Ishikawa (cell line): ENCODE results near the gene PRDM11.

Experiments
- CEBPB ChIP-seq: IDR thresholded peaks from 2 replicates; pipeline ENCODE4 v1.6.1; 2012
- CREB1 ChIP-seq: IDR thresholded peaks from 2 replicates; pipeline ENCODE4 v1.6.1; 2012; ENCODE audit warnings: low read depth
- EGR1 ChIP-seq: IDR thresholded peaks from 2 replicates; pipeline ENCODE4 v1.6.1; 2012
- EP300 ChIP-seq: IDR thresholded peaks from 2 replicates; pipeline ENCODE4 v1.6.1; 2012; ENCODE audit warnings: borderline replicate concordance
- FOXM1 ChIP-seq: IDR thresholded peaks from 2 replicates; pipeline ENCODE4 v1.6.1; 2012; ENCODE audit warnings: low read depth, borderline replicate concordance
- NFIC ChIP-seq: IDR thresholded peaks from 2 replicates; pipeline ENCODE4 v1.6.1; 2012
- RAD21 ChIP-seq: IDR thresholded peaks from 2 replicates; pipeline ENCODE4 v1.6.1; 2012; ENCODE audit warnings: low read depth
- TAF1 ChIP-seq: IDR thresholded peaks from 2 replicates; pipeline ENCODE4 v1.6.1; 2012; ENCODE audit warnings: low read depth, mild to moderate bottlenecking
- TCF12 ChIP-seq: IDR thresholded peaks from 2 replicates; pipeline ENCODE4 v1.6.1; 2012; ENCODE audit warnings: low read depth
- TEAD4 ChIP-seq: IDR thresholded peaks from 2 replicates; pipeline ENCODE4 v1.6.1; 2012
- USF1 ChIP-seq: IDR thresholded peaks from 2 replicates; pipeline ENCODE4 v1.6.1; 2012
- YY1 ChIP-seq: IDR thresholded peaks from 2 replicates; pipeline ENCODE4 v1.6.1; 2012; ENCODE audit warnings: low read depth
- ZBTB7A ChIP-seq: IDR thresholded peaks from 2 replicates; pipeline ENCODE4 v1.6.1; 2012; ENCODE audit warnings: low read depth
- TF ChIP-seq, protein P1 (sequence below): IDR thresholded peaks from 2 replicates; pipeline ENCODE4 v1.6.1; 2012
- TF ChIP-seq, protein P2 (sequence below): IDR thresholded peaks from 2 replicates; pipeline ENCODE4 v1.6.1; 2012; ENCODE audit warnings: low read depth, mild to moderate bottlenecking

Gene PRDM11

DNA sequence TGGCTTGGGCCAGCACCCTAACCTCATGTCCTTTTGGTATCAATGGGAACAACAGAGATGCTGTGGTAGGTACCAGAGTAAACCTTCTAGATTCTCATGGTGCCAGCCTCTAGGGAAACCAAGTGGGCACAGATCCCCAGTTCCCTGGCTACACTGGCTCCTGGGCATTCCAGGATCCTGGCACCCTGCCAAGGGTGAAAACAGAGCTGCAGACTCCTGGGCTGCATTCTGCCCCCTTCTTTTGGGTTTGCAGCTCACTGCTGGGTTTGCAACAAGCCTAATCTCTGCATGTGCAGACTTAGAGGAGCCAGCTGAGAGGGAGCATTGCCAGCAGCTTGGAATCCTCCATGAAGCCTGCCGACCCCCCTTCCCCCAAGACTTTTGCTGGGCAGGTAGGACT is 30.6 kb downstream of the PRDM11 start:
- TF ChIP-seq FOXM1 (no peak), NFIC (peak; percentile 82), YY1 (no peak)
- TF ChIP-seq, protein P1, sequence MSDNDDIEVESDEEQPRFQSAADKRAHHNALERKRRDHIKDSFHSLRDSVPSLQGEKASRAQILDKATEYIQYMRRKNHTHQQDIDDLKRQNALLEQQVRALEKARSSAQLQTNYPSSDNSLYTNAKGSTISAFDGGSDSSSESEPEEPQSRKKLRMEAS, result no peak

DNA sequence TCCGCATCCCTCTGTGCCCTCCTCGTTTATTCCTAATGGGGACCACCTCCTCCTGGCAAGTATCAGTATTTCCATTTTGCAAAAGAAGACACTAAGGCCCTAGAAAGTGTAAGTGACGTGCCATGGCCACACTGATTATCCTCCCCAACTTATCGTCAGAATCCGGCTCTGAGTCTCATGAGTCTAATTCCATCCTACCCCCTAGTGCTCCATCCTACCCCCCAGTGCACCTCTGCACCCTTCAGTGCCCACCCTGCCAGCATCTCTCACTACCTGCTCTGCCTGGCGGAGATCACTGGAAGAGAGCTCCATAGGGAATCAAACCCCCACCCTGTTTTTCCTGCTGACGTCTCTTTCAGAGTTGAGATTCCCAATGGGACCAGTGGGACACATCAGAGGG is 31.8 kb downstream of the PRDM11 start:
- TF ChIP-seq RAD21 (no peak), NFIC (no peak)

- TF ChIP-seq USF1 (no peak), NFIC (no peak), EGR1 (no peak), EP300 (no peak), ZBTB7A (no peak), TCF12 (no peak), YY1 (no peak)
Measured at GRCh38 chr11:45178890-45179671, 32.6 kb downstream of the PRDM11 start.

- TF ChIP-seq USF1, result no peak
Measured at GRCh38 chr11:45179686-45180178, 33.3 kb downstream of the PRDM11 start.

- peak; percentile 79 for TF ChIP-seq EP300
- TF ChIP-seq CEBPB, result no peak
- TF ChIP-seq, protein P1, result peak; percentile 43
- TF ChIP-seq ZBTB7A, result 0 out of 2 replicates have a peak, but pooled peaks have one; percentile 60
- TF ChIP-seq TCF12, result peak; percentile 98
- TF ChIP-seq EGR1, result no peak; the same call in 1 of the 2 replicates
- TF ChIP-seq RAD21, result no peak
- peak; percentile 69 for TF ChIP-seq TEAD4
- no peak for TF ChIP-seq CREB1
- peak; percentile 49; the same call in 1 of the 2 replicates for TF ChIP-seq NFIC
- 0 out of 2 replicates have a peak, but pooled peaks have one; percentile 51 for TF ChIP-seq USF1
Measured at GRCh38 chr11:45180179-45180847, 33.9 kb downstream of the PRDM11 start.

- TF ChIP-seq ZBTB7A (peak; percentile 87), EGR1 (no peak), NFIC (no peak), CEBPB (no peak), RAD21 (no peak), TCF12 (no peak), YY1 (no peak), FOXM1 (no peak), USF1 (0 out of 2 replicates have a peak, but pooled peaks have one; percentile 21), EP300 (0 out of 2 replicates have a peak, but pooled peaks have one; percentile 33), TEAD4 (peak; percentile 28; the same call in 1 of the 2 replicates), CREB1 (no peak), TAF1 (no peak)
- TF ChIP-seq, protein P2, sequence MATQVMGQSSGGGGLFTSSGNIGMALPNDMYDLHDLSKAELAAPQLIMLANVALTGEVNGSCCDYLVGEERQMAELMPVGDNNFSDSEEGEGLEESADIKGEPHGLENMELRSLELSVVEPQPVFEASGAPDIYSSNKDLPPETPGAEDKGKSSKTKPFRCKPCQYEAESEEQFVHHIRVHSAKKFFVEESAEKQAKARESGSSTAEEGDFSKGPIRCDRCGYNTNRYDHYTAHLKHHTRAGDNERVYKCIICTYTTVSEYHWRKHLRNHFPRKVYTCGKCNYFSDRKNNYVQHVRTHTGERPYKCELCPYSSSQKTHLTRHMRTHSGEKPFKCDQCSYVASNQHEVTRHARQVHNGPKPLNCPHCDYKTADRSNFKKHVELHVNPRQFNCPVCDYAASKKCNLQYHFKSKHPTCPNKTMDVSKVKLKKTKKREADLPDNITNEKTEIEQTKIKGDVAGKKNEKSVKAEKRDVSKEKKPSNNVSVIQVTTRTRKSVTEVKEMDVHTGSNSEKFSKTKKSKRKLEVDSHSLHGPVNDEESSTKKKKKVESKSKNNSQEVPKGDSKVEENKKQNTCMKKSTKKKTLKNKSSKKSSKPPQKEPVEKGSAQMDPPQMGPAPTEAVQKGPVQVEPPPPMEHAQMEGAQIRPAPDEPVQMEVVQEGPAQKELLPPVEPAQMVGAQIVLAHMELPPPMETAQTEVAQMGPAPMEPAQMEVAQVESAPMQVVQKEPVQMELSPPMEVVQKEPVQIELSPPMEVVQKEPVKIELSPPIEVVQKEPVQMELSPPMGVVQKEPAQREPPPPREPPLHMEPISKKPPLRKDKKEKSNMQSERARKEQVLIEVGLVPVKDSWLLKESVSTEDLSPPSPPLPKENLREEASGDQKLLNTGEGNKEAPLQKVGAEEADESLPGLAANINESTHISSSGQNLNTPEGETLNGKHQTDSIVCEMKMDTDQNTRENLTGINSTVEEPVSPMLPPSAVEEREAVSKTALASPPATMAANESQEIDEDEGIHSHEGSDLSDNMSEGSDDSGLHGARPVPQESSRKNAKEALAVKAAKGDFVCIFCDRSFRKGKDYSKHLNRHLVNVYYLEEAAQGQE, result no peak
- TF ChIP-seq, protein P1, result peak; percentile 68
Measured at GRCh38 chr11:45180848-45181192, 34.4 kb downstream of the PRDM11 start.
